Keratinocyte (primary cell): ENCODE results near the gene EMILIN1. TPM values are rescaled to one million over a fixed set of nuclear protein-coding genes. Genes with fewer than 3 reads are reported as not detected.

ENCODE experiments used
- DNase-seq: peaks from one replicate; pipeline ENCODE4 v3.0.0-alpha.2; 2011; ENCODE audit warnings: low read depth, missing footprints, low spot score
- FAIRE-seq: peaks from 2 replicates; lab custom pipeline; 2011; peaks lifted over from hg19 to GRCh38; lab: Jason Lieb, UNC
- H2AFZ ChIP-seq: 2 replicates; pipeline ENCODE4 v1.6.0; 2012; ENCODE audit warnings: low read length, control low read depth, inconsistent platforms; ENCODE audit not compliant: control insufficient read depth
- H3K27ac ChIP-seq: 2 replicates; pipeline ENCODE4 v1.5.1; 2011; ENCODE audit warnings: low read length; ENCODE audit not compliant: control insufficient read depth, insufficient read depth
- H3K27me3 ChIP-seq: 3 replicates; pipeline ENCODE4 v1.6.0; 2011; ENCODE audit warnings: low read length; ENCODE audit not compliant: control insufficient read depth, insufficient read depth; ENCODE audit errors: extremely low read depth
- H3K36me3 ChIP-seq, 2 experiments: 2 replicates in 1 of 2; 3 replicates in 1 of 2; pipeline ENCODE4 v1.5.1; 2011; ENCODE audit warnings: low read length in 2 of 2, mild to moderate bottlenecking in 1 of 2; ENCODE audit not compliant: control insufficient read depth in 2 of 2, insufficient read depth in 2 of 2; ENCODE audit errors: extremely low read depth in 1 of 2
- H3K4me1 ChIP-seq: 3 replicates; pipeline ENCODE4 v1.5.1; 2011; ENCODE audit warnings: low read length; ENCODE audit not compliant: control insufficient read depth, insufficient read depth; ENCODE audit errors: extremely low read depth
- H3K4me2 ChIP-seq: 3 replicates; pipeline ENCODE4 v1.6.0; 2011; ENCODE audit warnings: low read depth, low read length; ENCODE audit not compliant: control insufficient read depth, insufficient read depth; ENCODE audit errors: extremely low read depth
- H3K4me3 ChIP-seq, 3 experiments: fragments of 200-600 bp in 1 of 3; sonication (generic) in 1 of 3; 2 replicates in 2 of 3; 3 replicates in 1 of 3; pipeline ENCODE4 v1.5.1; 2011 to 2016; ENCODE audit warnings: low read length in 3 of 3, mild to moderate bottlenecking in 3 of 3, control low read depth in 2 of 3, inconsistent platforms in 1 of 3, low read depth in 1 of 3, mixed read lengths in 1 of 3, mixed run types in 1 of 3, moderate library complexity in 1 of 3; ENCODE audit not compliant: control insufficient read depth in 2 of 3, insufficient read depth in 2 of 3; ENCODE audit errors: extremely low read depth in 1 of 3
- H3K79me2 ChIP-seq: 2 replicates; pipeline ENCODE4 v1.6.0; 2012; ENCODE audit warnings: low read length; ENCODE audit not compliant: control insufficient read depth, insufficient read depth
- H3K9ac ChIP-seq: 3 replicates; pipeline ENCODE4 v1.6.0; 2011; ENCODE audit warnings: low read length; ENCODE audit not compliant: control insufficient read depth, insufficient read depth; ENCODE audit errors: extremely low read depth
- H3K9me1 ChIP-seq: 3 replicates; pipeline ENCODE4 v1.6.0; 2011; ENCODE audit warnings: low read length; ENCODE audit not compliant: control insufficient read depth, insufficient read depth; ENCODE audit errors: extremely low read depth
- H3K9me3 ChIP-seq: 2 replicates; pipeline ENCODE4 v1.5.1; 2012; ENCODE audit warnings: low read depth, low read length; ENCODE audit not compliant: control insufficient read depth
- H4K20me1 ChIP-seq: 3 replicates; pipeline ENCODE4 v1.6.0; 2011; ENCODE audit warnings: low read length; ENCODE audit not compliant: control insufficient read depth, insufficient read depth; ENCODE audit errors: extremely low read depth
- EZH2 ChIP-seq: IDR thresholded peaks from one replicate; pipeline ENCODE4 v1.6.1; 2012; ENCODE audit warnings: inconsistent platforms, mild to moderate bottlenecking, low read length, moderate library complexity
- dilution Hi-C: fragments of 300-500 bp; cut with MboI; formaldehyde crosslinking; loops from one replicate; pipeline ENCODE4 v1.7.0; 2020; ENCODE audit warnings: low sequenced_read_pairs; ENCODE audit not compliant: extremely low pct_ligation_motif_present
- polyA plus RNA-seq, 5 experiments: library from polyadenylated mRNA; depleted of rRNA in 3 of 5; stranded (reverse) in 3 of 5; stranded (forward) in 1 of 5; unstranded in 1 of 5; fragments of >200 nt; gene quantifications; 1 replicate in 1 of 5; 2 replicates in 3 of 5; 3 replicates in 1 of 5; pipeline versions ENCODE4 v1.2.1 to v1.2.3, GENCODE V29; 2011 to 2012; ENCODE audit warnings: missing spikeins in 2 of 5, low read depth in 1 of 5, low replicate concordance in 1 of 5
- TF ChIP-seq, protein P1 (sequence below), 3 experiments: IDR thresholded peaks in 1 of 3; conservative IDR thresholded peaks in 1 of 3; optimal IDR thresholded peaks in 1 of 3; 2 replicates in 2 of 3; 3 replicates in 1 of 3; pipeline versions ENCODE3 to v1.5.1; 2011; ENCODE audit warnings: low read length in 3 of 3, mild to moderate bottlenecking in 3 of 3, moderate library complexity in 2 of 3, control low read depth in 1 of 3, inconsistent platforms in 1 of 3; ENCODE audit not compliant: insufficient read depth in 2 of 3; ENCODE audit errors: extremely low read depth in 1 of 3

The EMILIN1 gene
- polyA plus RNA-seq, 1 donor (not counting 4 experiments of a cell fraction or from before 2014, with no cell fraction given), result 0.03 TPM

DNA sequence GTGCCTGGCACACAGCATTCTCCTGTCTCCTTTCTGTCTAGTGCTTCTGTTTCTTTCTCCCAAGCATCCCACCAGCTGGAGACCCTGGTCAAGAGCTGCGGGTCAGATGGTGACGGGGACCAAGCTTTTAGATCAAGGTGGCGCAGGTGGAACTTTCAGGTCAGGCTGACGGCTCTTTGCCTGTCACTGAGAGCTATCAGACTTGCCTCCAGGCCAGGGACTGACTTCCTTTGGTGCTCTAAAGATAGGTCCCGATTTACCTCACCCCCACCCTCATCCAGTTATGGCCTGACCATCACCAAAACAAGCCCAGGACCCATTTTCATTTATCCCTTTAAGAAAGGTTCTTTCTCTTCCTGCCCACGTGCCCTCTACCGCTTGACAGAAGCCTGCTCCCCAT is 1.2 kb upstream of the EMILIN1 start:
- DNase-seq (no peak), FAIRE-seq (no peak)
- Histone ChIP-seq H3K9me3 (no peaks in the 10 kb centered on the region), H3K36me3 (no peaks in the 10 kb centered on the region), H3K79me2 (no peaks in the 10 kb centered on the region), H2AFZ (no peak overlapping the region), H4K20me1 (no peaks in the 10 kb centered on the region), H3K27me3 (no peaks in the 10 kb centered on the region), H3K9ac (no peak overlapping the region), H3K9me1 (no peaks in the 10 kb centered on the region), H3K4me2 (no peak overlapping the region), H3K4me3 (no peak overlapping the region), H3K27ac (no peak overlapping the region), H3K4me1 (peaks cover 15% of the 10 kb centered on the region)
- dilution Hi-C loops, result no loop called here
- TF ChIP-seq, protein P1, sequence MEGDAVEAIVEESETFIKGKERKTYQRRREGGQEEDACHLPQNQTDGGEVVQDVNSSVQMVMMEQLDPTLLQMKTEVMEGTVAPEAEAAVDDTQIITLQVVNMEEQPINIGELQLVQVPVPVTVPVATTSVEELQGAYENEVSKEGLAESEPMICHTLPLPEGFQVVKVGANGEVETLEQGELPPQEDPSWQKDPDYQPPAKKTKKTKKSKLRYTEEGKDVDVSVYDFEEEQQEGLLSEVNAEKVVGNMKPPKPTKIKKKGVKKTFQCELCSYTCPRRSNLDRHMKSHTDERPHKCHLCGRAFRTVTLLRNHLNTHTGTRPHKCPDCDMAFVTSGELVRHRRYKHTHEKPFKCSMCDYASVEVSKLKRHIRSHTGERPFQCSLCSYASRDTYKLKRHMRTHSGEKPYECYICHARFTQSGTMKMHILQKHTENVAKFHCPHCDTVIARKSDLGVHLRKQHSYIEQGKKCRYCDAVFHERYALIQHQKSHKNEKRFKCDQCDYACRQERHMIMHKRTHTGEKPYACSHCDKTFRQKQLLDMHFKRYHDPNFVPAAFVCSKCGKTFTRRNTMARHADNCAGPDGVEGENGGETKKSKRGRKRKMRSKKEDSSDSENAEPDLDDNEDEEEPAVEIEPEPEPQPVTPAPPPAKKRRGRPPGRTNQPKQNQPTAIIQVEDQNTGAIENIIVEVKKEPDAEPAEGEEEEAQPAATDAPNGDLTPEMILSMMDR (optimal IDR thresholded peaks at IDR 0.05 in 1 of 3, IDR thresholded peaks at IDR 0.05 in 1 of 3, conservative IDR thresholded peaks at IDR 0.05 in 1 of 3; ENCODE audit: extremely low read depth in 1 of 3, insufficient read depth in 2 of 3, low read length in 3 of 3), result no peak
- TF ChIP-seq EZH2, result no peak

DNA sequence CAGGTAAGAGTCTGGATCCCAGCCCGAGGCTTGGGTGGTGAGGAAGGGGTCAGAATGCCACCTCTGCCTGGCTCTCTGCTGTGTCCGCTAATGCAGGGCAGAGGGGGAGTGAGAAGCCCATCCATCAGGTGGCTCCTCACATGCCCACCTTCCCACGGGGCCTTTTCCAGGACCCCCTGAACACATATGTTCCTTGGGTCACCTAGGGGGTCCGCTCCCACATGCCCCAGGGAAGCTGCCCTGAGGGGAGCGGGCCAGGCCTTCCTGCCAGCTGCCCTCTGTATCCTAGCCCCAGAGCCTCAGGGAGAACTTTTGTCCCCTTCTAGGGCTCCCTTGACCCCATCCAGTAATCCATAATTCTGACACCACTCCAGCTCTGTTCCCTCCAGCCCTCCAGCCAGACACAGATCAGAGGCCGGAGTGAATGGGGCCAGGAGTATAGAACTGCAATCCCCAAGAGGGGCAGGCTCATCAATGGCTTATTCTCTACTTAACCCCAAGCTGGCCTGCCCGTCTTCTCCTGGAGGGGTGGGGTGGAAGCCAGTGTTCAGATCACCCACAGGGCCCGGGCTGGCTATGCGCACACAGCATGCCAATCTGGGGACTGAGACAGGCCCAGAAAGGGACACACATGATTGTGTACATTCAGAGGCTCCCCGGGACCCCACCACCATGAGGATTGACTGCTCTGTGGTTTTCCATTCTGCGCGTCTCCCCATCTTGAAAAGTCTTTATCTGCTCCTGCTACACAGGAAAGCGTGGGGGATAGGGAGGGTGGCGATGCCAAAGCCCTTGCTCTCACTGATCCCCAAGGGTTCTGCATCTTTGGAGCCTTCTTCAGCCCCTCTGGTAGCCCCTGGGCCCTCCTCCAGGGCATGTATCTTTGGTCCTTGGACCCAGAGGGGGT is 1.1 kb downstream of the EMILIN1 start:
- Histone ChIP-seq H3K4me3 (no peak overlapping the region), H4K20me1 (no peaks in the 10 kb centered on the region), H3K27ac (no peak overlapping the region), H3K9me3 (no peaks in the 10 kb centered on the region), H3K4me1 (peaks cover 14% of the 10 kb centered on the region), H3K36me3 (no peaks in the 10 kb centered on the region), H3K27me3 (no peaks in the 10 kb centered on the region), H2AFZ (no peak overlapping the region), H3K79me2 (no peaks in the 10 kb centered on the region), H3K4me2 (no peak overlapping the region), H3K9ac (no peak overlapping the region), H3K9me1 (no peaks in the 10 kb centered on the region)
- no peak for TF ChIP-seq EZH2
- TF ChIP-seq, protein P1 (optimal IDR thresholded peaks at IDR 0.05 in 1 of 3, IDR thresholded peaks at IDR 0.05 in 1 of 3, conservative IDR thresholded peaks at IDR 0.05 in 1 of 3; ENCODE audit: extremely low read depth in 1 of 3, insufficient read depth in 2 of 3, low read length in 3 of 3), result no peak
- dilution Hi-C loops, result no loop called here
- no peak for DNase-seq
- FAIRE-seq, result no peak
